Measurements from ENCODE around the gene GON4L. TPM values are rescaled to one million over a fixed set of nuclear protein-coding genes. Genes with fewer than 3 reads are reported as not detected.

The GON4L gene
- total RNA-seq, 1 donor from 2014 or later: 89.5 TPM

DNA sequence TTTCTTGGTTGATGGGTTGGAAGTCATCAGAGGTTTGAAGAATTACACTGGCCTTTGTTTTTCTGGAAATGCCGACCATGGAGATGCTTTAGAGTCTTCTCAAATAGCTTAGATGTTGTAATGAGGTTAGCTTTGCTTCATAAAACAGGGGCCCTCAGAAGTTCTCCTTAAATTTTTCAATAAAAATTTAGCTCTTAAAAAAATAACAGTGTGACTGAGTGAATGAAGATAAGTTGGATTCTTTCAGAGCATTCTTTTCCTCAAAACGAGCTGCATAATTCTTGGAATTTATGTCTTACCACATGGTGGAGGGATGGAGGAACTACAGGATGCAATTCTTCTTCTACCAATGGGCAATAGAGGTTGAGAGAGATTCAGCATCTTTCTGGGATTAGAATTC lies 25.8 kb upstream of the GON4L start:
- peaks cover 3% of the 10 kb centered on the region for H3K36me3 Mint-ChIP-seq (ENCODE audit: low read depth)
- no peak overlapping the region for H3K4me3 Mint-ChIP-seq
- ChIA-PET POLR2A (interaction anchor here (1.0 to 1.6 kb wide), 5 partner anchors 24 to 52 kb away, joined by 3 to 7 read pairs (median 4); partner anchors contain the start of genes GON4L, KHDC4 and SYT11), CTCF (no interaction called here)
- H3K9me3 Mint-ChIP-seq: no peaks in the 10 kb centered on the region
- peaks cover 12% of the 10 kb centered on the region for H3K4me1 Mint-ChIP-seq
- intact Hi-C loops (cut with micrococcal nuclease): no loop called here
- H3K27ac Mint-ChIP-seq: no peak overlapping the region
- ATAC-seq (ENCODE audit: low read depth) (no peak), DNase-seq (no peak)
- no peaks in the 10 kb centered on the region for H3K27me3 Mint-ChIP-seq
- TF ChIP-seq, protein P1, sequence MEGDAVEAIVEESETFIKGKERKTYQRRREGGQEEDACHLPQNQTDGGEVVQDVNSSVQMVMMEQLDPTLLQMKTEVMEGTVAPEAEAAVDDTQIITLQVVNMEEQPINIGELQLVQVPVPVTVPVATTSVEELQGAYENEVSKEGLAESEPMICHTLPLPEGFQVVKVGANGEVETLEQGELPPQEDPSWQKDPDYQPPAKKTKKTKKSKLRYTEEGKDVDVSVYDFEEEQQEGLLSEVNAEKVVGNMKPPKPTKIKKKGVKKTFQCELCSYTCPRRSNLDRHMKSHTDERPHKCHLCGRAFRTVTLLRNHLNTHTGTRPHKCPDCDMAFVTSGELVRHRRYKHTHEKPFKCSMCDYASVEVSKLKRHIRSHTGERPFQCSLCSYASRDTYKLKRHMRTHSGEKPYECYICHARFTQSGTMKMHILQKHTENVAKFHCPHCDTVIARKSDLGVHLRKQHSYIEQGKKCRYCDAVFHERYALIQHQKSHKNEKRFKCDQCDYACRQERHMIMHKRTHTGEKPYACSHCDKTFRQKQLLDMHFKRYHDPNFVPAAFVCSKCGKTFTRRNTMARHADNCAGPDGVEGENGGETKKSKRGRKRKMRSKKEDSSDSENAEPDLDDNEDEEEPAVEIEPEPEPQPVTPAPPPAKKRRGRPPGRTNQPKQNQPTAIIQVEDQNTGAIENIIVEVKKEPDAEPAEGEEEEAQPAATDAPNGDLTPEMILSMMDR (IDR thresholded peaks at IDR 0.05): no peak

DNA sequence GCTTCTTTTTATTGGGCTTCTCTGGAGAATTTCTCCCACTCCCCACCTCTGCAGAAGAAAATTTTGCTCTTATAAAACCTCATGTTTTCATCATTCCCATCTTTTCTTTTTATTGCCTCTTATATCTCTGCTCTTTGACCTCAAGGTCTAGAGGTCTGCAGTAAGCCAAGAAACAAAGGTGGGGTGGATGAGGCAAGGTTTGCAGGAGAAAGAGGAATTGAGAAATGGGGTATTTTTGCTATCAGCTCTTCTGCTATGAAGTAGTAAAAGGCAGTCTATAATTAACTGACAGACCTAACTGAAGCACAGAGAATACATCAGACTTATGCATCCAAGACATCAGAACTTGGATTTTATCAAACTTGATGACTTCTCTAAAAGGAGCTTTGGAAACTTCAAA lies 25.2 kb upstream of the GON4L start:
- no peak for DNase-seq
- peak; percentile 65 for ATAC-seq (ENCODE audit: low read depth)
- intact Hi-C loops (cut with micrococcal nuclease): no loop called here
- ChIA-PET POLR2A (interaction anchor here (1.0 to 1.6 kb wide), 5 partner anchors 23 to 52 kb away, joined by 3 to 7 read pairs (median 4); partner anchors contain the start of genes GON4L, KHDC4 and SYT11), CTCF (no interaction called here)
- TF ChIP-seq, protein P1 (IDR thresholded peaks at IDR 0.05): no peak
- peak overlapping the region; percentile 62 for H3K27ac Mint-ChIP-seq
- H3K9me3 Mint-ChIP-seq: no peaks in the 10 kb centered on the region
- H3K4me3 Mint-ChIP-seq: no peak overlapping the region
- H3K36me3 Mint-ChIP-seq (ENCODE audit: low read depth): peaks cover 3% of the 10 kb centered on the region
- H3K27me3 Mint-ChIP-seq: no peaks in the 10 kb centered on the region
- peaks cover 12% of the 10 kb centered on the region for H3K4me1 Mint-ChIP-seq

GRCh38 chr1:155880950-155881349 lies 23.9 kb upstream of the GON4L start:
- TF ChIP-seq, protein P1 (IDR thresholded peaks at IDR 0.05): no peak
- ChIA-PET POLR2A (no interaction called here), CTCF (no interaction called here)
- no peak for ATAC-seq (ENCODE audit: low read depth)
- no peak for DNase-seq
- H3K9me3 Mint-ChIP-seq: no peaks in the 10 kb centered on the region
- intact Hi-C loops (cut with micrococcal nuclease): no loop called here
- H3K27me3 Mint-ChIP-seq: no peaks in the 10 kb centered on the region
- H3K36me3 Mint-ChIP-seq (ENCODE audit: low read depth): peaks cover 3% of the 10 kb centered on the region
- no peak overlapping the region for H3K27ac Mint-ChIP-seq
- no peak overlapping the region for H3K4me3 Mint-ChIP-seq
- H3K4me1 Mint-ChIP-seq: peaks cover 12% of the 10 kb centered on the region

GRCh38 chr1:155880251-155880650 lies 23.2 kb upstream of the GON4L start:
- POLR2A ChIA-PET: no interaction called here
- no peak for DNase-seq
- intact Hi-C loops (cut with micrococcal nuclease): no loop called here
- CTCF ChIA-PET: no interaction called here
- Mint-ChIP-seq H3K36me3 (ENCODE audit: low read depth) (peaks cover 3% of the 10 kb centered on the region), H3K27ac (no peak overlapping the region), H3K9me3 (no peaks in the 10 kb centered on the region), H3K4me3 (no peak overlapping the region), H3K4me1 (peaks cover 12% of the 10 kb centered on the region), H3K27me3 (no peaks in the 10 kb centered on the region)
- ATAC-seq (ENCODE audit: low read depth): no peak
- TF ChIP-seq, protein P1 (IDR thresholded peaks at IDR 0.05): no peak

GRCh38 chr1:155877945-155878344 lies 20.9 kb upstream of the GON4L start:
- POLR2A ChIA-PET: interaction anchor here (1.0 kb wide), 1 partner anchor 9 kb away, joined by 3 read pairs; no protein-coding TSS in a partner anchor
- no peak overlapping the region for H3K27ac Mint-ChIP-seq
- H3K9me3 Mint-ChIP-seq: no peaks in the 10 kb centered on the region
- ATAC-seq (ENCODE audit: low read depth): no peak
- peaks cover 3% of the 10 kb centered on the region for H3K36me3 Mint-ChIP-seq (ENCODE audit: low read depth)
- intact Hi-C loops (cut with micrococcal nuclease): no loop called here
- H3K4me1 Mint-ChIP-seq: peaks cover 10% of the 10 kb centered on the region
- no peak overlapping the region for H3K4me3 Mint-ChIP-seq
- no peaks in the 10 kb centered on the region for H3K27me3 Mint-ChIP-seq
- CTCF ChIA-PET: no interaction called here
- TF ChIP-seq, protein P1 (IDR thresholded peaks at IDR 0.05): no peak
- DNase-seq: no peak

Measured in activated B cell treated with CpG ODN at 0.5 μM for 24 hours (primary cell).